Subcutaneous preadipocyte (primary cell): ENCODE data around the gene CLN3. TPM values are rescaled to one million over a fixed set of nuclear protein-coding genes. Genes with fewer than 3 reads are reported as not detected.

Source experiments
- total RNA-seq: library from RNA; depleted of rRNA; stranded (reverse); fragments of >200 nt; gene quantifications from 2 replicates; pipeline ENCODE4 v1.2.3, GENCODE V29; 2012

CLN3 gene
- 13.2 and 14.3 TPM in 2 replicates for total RNA-seq

DNA sequence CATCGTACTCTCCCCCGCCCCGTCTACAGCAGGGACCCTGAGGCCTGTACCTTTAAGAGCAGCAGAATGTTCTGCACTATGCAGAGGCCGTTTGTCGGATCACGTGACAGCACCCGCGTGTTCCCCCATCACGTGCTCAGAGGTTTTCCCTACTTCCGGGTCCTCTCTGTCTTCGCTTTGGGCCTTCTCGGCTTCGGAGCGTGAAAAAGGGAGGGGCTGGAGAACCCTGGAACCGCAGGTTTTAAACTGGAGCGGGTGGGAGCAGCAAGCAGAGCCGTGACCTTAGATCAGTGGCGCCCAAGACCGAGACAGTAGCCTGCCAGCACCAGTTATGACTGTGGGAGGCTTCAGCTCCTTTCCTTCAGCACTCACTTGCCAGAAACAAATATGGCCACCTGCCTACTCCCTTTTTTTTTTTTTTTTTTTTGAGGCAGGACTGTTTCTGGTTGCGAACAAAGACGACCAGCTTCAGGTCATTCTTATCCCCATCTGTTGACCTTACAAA is at the start of gene CLN3:
TSS of gene CLN3 (minus strand) at position 105 of the 505 bp plus-strand sequence. CDS start 315 bp downstream, outside the sequence.

DNA sequence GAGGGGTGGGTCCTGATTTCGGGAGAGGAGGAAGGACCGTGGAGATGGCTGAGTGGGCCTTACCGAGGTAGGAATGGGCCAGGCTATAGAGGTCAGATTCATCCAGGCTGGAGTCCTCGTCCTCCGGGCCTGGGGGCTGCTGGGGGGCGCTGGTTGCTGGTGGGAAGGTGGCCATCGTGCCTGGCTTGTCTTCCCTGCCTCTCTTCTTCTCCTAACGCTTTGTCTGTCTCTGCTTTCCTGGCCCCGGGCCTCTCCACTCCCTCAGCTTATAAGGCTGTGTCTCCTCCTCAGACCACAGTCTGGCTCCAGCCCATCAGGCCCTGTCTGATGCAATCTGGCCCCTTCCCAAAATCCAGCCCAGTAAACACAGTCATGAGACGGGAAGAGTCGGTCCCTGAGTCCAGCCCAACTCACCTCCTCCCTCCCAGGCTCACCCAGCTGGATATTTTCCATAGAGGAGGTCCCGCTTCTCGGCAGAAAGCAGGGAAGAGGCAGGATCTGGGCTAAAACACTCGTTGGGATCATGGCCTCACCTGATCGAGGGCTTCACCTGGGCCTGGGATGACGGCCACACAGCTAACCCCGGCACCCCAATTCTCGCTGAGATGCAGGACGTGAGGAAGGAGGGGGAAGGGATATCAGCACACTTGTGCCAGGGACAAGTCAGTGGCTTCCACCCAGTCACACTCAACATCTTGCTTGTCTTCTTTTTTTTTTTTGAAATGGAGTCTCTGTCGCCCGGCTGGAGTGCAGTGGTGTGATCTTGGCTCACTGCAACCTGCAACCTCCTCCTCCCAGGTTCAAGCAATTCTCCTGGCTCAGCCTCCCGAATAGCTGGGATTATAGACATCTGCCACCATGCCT is 47.1 kb upstream of the CLN3 start, which contains the start of gene NUPR1:
TSS of gene NUPR1 (minus strand) at position 242 of the 864 bp plus-strand sequence. CDS start at position 175, 67 bp downstream.

DNA sequence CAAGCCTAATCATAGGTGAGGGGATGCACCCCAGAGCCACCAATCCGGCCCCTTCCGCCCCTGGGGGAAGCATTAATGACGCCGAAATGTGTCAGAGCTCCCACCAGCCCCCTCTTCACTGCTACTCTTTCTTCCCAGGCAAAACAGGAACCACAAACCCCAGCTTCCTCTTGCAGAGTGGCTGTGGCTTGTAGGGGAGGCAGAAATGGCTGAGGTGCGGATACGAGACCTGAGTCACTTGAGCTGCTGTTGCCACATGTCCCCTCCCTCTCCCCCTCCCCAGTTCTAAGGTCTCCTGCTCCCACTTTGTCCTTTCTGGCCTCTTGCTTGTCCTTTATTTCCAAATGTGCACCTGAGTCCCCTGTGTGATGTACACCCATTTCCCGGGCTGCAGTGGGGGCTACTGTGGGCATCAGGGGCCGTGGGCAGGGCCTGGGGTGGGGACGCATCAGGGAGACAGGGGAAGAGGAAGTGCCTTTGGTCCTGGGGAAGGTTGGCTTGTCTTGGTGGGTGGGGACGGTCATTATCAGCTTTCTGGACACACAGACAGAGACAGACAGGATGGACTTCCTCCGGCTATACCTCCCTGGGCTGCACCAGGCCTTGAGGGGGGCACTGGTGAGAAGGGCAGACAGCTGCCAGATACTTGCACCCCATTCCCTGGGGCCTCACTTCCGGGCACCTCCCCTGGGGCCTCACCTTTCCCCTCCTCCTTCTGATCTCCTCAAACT is 2.4 kb upstream of the CLN3 start, which contains the start of gene APOBR:
TSS of gene APOBR (plus strand) at position 523 of the 731 bp plus-strand sequence. CDS start at position 562, 39 bp downstream.

Other genes with a start within 250 kb of the CLN3 start
- gene SBK1, start 199.5 kb downstream of the CLN3 start, total RNA-seq, result not detected in 2 replicates
- gene NPIPB6, start 128.6 kb downstream of the CLN3 start, total RNA-seq, result not detected in 2 replicates
- 98.3 and 103 TPM in 2 replicates for gene EIF3CL, start 88.2 kb downstream of the CLN3 start, total RNA-seq
- not detected in 2 replicates for gene NPIPB7, start 19.7 kb downstream of the CLN3 start, total RNA-seq
- gene APOBR, start 2.6 kb upstream of the CLN3 start, total RNA-seq, result not detected in 2 replicates
- gene IL27, start 14.8 kb upstream of the CLN3 start, total RNA-seq, result not detected in 2 replicates
- 7.2 and 11.0 TPM in 2 replicates for gene NUPR1, start 46.9 kb upstream of the CLN3 start, total RNA-seq
- gene SGF29, start 61.8 kb upstream of the CLN3 start, total RNA-seq, result 8.8 and 9.0 TPM in 2 replicates
- not detected in 2 replicates for gene SULT1A2, start 105.0 kb upstream of the CLN3 start, total RNA-seq
- 0.20 and 0.37 TPM in 2 replicates for gene SULT1A1, start 118.0 kb upstream of the CLN3 start, total RNA-seq
- gene NPIPB8, start 146.0 kb upstream of the CLN3 start, total RNA-seq, result 0.39 TPM in 1 of 2 replicates, not detected in the other
- 112 and 118 TPM in 2 replicates for gene EIF3C, start 219.4 kb upstream of the CLN3 start, total RNA-seq